Tongue (tissue), 2 donors: ENCODE data around the gene SGMS1. TPM values are rescaled to one million over a fixed set of nuclear protein-coding genes. Genes with fewer than 3 reads are reported as not detected.
"Not testable (repeated sequence)": the region's sequence is repeated elsewhere in the genome, so short reads cannot be mapped to it uniquely, and the experiment has no call there.

Experiments used
- DNase-seq: peaks from one replicate; pipeline ENCODE4 v3.0.0-alpha.2; 2015
- total RNA-seq: library from RNA; depleted of rRNA; stranded (reverse); fragments of >200 nt; gene quantifications from one replicate; pipeline ENCODE4 v1.2.3, GENCODE V29; 2014

SGMS1 gene
- total RNA-seq, 1 donor from 2014 or later = 56.2 TPM

GRCh38 chr10:50508315-50509051, 115.3 kb downstream of the SGMS1 start:
- DNase-seq = no peak

DNA sequence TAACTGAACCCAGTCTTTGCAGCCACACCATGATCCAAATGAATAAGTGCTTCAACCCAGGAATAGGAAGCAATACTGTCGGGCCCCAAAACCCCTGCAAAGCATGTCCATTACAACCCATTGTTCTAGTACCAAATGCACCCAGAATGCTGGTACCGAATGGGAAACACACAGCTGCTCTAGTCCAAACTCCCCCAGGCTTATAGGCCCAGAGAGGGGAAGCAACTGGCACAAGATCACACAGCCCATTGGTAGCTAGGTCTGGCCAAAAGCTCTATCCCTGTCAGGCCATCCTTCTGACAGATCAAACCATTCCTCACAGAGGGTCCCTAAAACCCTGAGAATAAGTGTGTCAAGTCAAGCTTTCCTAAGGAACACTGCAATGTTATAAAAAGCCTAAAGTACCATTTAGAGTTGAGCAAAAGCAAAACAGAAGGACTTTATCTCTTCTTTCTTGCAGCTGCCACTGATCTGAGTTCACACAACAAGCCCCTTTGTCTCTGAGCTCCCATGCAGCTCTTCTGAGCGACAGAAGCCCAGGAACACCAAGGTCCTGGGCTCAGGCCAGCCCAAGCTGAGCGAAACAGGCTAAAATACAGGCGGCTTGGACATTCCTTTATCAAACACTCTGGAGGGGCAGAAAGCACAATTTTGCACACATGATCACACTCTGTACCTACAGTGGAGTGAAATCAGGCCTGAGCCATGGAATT, 116.7 kb downstream of the SGMS1 start:
- peak; percentile 62 for DNase-seq

DNA sequence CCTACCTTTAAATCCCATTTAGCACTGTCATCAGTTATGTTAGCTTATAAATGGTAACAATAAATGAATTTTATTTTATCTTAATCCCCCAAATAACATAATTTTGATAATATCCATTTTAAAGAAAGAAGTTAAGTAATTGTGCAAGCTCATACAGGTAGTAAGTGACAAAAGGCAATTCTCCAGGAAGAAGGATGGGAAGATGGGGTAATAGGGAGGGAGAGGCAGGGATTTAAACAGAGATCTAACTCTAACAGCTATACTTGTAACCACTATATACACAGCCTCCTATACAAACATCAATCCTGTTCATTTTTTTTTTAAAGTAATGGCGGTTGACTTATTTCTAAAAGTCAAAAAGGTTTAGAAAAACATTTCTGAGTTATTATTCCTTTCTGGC, 119.4 kb downstream of the SGMS1 start:
- no peak for DNase-seq

DNA sequence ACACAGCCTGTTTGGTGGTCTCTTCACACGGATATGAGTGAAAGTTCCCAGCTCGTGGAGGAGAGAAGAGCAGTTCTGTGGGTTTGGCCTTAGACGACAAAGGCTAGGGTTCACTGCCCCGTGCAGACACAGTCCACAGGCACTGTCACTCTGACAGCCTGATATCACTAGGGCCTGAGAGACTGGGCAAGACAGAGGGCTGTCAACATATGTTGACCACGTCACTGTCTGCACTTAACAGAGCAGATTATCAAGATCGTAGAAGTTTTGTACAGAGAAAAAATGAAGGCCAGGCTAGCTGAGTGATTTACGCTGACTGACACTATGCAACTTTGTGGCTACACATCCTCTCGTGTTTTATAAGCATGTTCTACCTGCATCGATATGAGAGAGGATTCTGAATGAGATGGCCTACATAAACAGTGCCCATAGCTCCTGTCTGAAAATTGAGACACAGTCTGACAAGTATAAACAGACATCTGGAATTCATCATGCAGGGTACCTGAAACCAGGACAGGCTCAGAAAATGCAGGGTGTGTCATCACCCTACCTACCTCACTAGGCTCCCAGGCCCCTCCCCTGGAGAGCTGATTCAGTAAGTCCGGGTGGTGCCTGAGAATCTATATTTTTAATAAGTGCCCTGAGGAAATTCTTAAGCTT, 120.0 kb downstream of the SGMS1 start:
- no peak for DNase-seq

- not testable (repeated sequence) for DNase-seq
Measured at GRCh38 chr10:50503156-50503555, 120.6 kb downstream of the SGMS1 start.

DNA sequence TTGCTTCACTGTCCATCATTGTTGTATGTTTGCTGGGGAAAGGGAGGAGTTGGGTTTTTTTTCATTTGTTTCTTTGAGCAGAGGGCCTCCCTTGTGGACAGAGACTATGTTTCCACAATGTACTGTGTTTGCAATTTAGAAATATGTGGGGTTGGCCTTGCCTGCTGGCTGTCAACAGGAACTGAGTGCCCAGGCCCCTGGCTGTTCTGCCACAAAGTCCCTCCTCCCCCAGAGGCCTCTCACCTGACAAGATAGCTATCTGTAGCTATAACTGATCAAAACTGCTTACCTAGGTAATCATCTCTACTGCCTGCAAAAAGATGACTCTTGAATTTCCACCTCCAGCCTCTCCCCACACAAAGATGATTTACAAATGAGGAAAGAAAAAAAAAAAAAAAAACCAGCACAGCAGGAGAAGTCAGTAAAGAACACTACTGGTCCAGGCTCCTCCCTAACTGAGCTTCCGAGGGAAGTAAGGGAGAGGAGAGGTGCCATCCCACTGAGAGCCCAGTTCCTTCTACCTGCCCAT, 121.8 kb downstream of the SGMS1 start:
- no peak for DNase-seq

DNA sequence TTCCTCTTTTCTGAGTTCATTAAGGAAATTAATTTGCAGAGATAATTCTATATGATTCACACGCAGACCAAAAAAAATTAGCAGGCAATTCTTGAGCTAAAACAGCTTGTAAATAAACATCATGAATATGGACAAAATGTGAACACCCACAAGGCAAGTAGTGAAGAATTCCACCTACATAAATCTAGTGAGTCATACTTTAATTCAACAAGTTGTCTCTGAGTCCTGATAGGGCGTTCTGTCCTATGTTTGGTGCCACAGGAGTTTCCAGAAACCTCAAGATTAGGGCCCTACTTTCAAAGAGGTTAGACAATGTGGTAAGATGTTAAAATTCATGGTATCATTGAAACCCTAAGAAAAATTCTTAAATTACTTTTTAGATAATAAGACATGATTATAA, 122.3 kb downstream of the SGMS1 start:
- no peak for DNase-seq

DNA sequence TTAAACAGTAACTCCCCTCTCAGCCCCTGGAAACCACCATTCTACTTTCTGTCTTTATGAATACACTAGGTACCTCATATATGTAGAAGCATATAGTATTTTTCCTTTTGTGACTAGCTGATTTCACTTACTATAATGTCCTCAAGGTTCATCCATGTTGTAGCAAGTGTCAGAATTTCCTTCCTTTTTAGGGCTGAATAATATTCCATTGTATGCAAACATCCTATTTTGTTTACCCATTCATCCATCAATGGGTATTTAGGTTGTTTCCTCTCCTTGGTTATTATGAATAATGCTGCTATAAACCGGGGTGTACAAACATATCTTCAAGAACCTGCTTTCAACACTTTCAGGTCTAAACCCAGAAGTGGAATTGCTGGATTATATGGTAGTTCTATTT, 125.3 kb downstream of the SGMS1 start:
- no peak for DNase-seq

DNA sequence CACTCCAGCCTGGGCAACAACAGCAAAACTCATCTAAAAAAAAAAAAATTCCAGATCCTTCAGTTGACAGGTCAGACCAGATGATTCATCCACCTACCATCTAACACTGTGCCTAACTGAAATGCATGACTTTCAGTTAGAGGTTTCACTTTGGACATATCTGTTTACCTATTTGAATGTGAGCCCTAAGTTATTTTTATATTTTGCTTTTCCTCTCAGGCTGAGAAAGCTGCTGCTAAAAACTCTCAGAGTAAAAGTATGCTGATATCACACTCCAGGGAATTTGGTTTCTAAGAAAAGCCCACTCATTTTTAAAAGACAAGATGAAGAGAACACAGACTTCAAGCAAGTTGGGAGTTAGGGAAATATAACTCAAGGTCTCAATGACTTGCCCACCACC, 126.0 kb downstream of the SGMS1 start:
- DNase-seq = no peak

- no peak for DNase-seq
Measured at GRCh38 chr10:50496228-50496627, 127.5 kb downstream of the SGMS1 start.

DNA sequence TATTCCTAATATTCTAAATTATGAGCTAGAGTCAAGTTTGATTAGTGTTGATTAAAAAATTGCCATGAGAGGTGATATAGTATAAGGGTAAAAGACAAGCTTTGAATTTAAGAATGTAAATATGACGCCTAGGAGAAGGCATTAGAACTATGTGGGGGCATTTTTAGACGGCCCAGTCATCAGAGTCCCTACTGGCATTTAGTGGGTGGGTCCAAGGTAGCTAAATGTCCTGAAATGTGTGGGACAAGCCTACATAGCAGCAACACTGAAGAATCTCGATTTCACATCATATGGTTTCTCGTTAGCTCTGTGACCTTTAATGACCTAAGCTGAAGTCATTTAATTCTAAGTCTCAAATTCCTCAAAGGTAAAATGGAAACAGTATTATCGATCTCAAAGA, 133.5 kb downstream of the SGMS1 start:
- no peak for DNase-seq

- not testable (repeated sequence) for DNase-seq
Measured at GRCh38 chr10:50484550-50484949, 139.2 kb downstream of the SGMS1 start.

GRCh38 chr10:50480054-50481007, 143.4 kb downstream of the SGMS1 start:
- no peak for DNase-seq

GRCh38 chr10:50477287-50478203, 146.2 kb downstream of the SGMS1 start:
- DNase-seq = no peak

DNA sequence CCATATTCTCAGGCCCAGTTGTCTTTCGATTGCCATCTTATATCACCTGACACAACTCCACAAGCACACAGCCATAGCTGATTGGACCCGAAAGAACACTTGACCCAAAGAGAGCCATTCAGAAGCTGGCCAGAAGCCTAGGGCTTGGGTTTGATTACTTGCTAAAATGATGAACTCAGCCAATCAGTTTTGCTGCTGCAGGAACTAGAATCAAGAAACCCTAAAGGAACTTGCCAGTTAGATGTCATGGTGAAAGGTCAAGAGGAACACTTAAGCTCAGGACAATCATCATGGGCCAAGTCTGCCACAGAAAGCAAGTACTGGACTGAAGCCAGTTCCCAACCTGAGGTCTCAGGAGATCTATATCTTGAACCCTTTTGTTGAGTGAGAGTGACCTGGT, 150.0 kb downstream of the SGMS1 start:
- no peak for DNase-seq

DNA sequence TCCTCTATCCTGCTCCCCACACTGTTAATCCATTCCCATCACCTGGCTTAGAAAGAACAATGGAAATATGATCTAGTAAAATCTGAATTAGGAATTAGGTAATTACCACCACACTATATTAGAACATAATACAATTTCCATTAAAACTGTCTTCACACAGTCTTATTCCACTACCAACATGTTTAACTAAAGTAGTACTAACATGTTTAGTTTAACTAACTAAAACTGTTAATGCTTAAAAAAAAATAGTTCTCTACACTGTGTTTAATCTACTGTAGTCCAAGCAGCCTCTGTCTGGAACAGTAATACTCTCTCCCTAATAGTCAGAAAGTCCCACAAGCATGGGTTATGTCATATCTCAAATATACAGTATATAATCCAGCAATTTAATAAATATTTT, 150.8 kb downstream of the SGMS1 start:
- no peak for DNase-seq

DNA sequence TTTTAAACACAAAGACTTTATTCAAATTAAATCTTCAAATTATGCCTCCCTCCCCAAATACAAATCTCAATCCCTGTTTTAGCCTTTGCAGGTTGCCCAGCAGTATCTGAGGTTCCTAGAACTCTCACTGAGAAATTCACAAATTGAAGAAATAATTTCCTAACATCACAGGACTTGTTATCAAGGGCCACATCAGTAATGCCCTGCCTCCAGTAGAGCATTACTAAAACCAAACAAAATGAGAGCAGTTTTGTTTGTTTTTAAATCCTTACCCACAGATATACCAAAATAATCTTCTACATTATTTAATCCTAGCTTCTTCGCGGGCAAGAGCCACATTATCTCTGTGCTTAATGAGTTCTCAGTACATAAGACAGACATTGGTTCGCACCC, 152.2 kb downstream of the SGMS1 start:
- DNase-seq = no peak

DNA sequence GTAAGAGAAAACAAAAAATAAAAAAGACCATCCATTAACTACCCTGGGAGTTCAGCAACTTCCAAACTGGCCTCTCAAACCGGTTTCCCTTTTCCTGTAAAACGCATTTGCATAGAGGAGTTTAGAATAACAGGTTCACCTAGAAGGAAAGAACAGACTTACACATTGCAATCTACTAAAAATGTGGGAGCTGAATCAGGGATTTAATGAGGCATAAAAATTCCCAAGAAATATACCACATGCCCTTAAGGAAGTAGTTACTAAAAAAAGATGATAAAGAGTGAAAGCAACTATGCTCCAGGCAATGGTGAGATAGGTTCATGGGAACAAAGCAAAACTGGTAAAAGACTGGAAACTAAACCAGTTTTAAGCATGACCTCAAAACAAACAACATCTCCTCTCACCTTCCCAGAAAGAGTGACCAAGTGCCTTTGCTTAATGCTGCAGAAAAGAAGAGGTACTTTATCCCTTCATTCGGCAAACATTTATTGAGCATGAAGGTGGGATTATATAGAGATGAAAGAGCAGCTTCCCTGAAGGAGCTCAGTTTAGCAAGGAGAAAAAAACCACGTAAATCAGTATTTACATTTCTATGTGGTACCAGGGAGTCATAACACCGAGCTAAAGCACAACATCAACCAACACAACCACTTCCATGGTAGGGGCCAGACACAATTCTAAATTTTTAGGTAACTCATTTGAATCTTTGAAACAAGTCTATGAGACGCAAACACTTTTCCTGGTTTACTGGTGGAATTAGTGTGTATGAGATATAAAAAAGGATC, 152.8 kb downstream of the SGMS1 start:
- DNase-seq = peak; percentile 16

- no peak for DNase-seq
Measured at GRCh38 chr10:50470345-50470744, 153.4 kb downstream of the SGMS1 start.

- DNase-seq = no peak
Measured at GRCh38 chr10:50469778-50470193, 154.0 kb downstream of the SGMS1 start.
